HG03378 (cell line): ENCODE measurements around the gene EVX1.

Experiments used
- ATAC-seq: cut with Tn5 transposase; IDR thresholded peaks from one replicate; pipeline ENCODE4 v1.9.1; 2021; ENCODE audit warnings: mild to moderate bottlenecking, moderate library complexity; ENCODE audit not compliant: unreplicated experiment

EVX1 gene

DNA sequence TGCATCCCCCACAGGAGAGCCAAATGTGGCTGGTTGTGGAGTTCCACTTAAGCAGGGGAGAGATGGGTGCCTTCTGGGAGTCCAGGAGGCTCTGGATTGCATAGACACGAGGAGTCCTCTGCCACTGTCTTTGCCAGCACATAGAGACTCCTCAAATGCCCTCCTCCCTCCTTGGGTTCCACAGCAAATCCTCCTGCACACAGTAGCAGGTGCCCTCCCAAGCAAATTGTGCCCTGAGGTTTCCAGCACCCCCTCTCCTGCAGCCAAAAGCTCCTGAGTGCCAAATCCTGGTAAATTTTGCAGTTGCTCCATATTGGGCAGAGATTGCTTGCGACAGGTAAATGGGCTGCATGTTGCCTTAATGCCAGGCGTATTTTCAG is 5.8 kb downstream of the EVX1 start:
- no peak for ATAC-seq

DNA sequence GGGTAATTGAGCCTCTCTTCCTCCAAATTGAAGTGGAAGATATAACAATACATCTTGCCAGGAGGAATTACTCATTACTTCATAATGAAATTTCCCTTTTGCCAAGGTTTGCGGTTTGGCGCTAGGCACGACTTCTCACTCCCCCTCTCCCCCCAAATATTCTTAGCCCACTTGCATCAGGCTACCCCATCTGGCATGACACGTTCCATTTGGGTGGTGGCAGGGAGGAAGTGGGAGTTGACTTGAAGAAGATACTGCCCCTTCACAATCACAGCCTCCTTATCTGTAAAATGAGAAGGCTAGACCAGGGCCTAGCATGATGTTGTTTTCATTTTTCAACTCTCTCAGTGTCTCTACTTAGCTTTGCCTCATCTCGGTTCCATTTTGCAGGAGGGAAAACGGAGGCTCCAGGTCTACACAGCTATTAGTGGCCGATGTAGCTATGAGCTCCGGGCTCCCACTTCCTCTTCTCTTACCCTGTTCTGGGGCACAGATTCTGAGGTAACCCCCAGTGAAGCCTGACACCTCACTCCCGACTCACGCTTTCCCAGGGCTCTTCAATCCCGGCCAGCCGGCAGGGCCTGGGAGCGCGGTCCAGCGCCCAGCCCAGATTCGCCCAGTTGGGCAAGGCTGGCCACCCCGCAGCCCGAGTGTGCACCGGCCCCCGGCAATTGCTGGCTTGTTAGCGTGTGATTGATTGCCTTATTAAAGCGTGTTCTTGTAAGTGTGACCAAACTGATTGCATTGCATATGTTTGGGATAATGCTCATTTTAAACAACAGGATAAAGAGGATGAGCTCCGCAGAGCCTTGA is 6.5 kb downstream of the EVX1 start:
- no peak for ATAC-seq

DNA sequence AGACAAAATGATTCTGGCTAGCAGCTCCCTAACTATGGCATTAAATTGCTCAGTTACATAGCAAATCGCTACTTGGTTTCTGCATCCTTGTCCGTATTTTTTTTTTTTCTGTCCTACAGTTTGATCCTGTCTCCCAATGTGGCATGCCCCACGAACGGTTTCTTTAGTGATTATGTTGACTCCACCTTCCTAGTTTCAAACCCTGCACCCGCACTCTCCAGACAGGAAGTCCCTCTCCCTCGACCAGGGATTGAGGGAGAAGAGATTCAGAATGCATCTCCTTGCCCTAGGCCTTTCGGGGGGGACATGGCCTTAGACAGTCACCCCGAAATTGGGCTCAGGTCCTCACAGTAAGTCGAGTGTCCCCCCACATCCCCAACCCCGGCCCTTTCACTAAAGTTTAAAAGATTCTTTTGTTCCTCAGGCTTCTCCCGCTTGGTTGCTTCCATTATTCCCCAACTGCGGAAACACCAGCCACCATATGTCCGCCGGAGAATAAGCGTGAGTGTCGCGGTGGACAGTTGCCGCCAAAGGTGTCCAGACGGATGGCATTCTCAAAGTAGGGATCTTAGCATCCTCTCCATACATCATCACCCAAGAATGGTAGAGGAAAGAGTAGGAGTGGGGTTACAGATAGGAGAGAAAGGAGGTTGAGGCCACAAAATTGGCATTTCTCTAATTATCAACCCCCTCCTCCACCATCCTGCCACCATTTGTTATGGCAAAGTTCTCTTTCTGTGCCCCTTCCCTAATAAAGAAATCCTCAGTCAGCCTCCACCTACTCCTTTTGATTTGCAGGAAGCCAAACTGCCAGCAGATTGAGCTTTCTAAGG is 7.3 kb downstream of the EVX1 start:
- no peak for ATAC-seq

DNA sequence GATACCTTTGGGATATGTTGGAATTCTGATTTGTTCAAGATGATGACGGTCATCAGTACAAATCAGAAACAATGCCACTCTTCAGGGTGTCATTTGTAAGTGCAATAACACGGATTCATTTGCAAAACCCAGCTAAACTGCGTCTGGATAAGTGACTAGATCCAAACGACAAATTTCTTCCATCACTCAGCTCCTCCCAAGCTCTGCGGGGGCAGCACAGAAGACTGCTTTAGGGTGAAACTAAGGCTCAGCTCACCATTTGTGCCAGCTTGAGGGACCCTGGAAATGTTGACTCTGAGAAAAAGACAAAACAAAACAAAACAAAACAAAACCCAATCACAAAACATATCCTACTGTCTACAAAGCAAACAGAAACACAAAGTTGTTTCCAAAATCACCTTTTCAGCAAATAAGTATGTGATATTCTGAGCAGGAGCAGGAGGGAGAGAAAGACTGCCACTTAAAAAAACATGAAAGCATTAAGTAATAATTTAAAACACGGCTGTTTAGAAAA is 8.0 kb downstream of the EVX1 start:
- ATAC-seq = no peak

DNA sequence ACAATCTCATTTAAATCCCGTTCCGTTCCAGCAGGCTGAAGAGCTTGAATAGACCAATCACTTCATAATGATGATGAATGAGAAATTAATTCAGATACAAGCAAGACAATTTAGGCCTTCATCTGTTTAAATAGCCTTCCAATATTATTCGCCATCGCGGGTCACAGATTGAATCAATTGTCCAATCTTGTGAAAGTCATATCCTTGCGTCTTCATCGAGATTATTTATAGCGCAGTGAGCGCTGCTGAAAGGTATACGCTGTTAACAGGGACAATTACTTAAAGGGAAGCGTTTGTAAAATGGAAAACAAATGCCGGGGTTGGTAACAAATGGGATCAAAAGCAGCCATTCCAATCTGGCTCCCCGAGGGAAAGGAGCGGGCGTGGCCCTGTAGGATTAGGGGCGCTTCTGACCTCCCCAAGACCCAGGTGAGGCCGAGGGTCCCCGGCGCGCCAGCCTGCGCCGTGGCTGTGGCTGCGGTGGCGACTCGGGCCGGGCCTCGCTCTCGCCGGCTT is 8.6 kb downstream of the EVX1 start:
- ATAC-seq = no peak

DNA sequence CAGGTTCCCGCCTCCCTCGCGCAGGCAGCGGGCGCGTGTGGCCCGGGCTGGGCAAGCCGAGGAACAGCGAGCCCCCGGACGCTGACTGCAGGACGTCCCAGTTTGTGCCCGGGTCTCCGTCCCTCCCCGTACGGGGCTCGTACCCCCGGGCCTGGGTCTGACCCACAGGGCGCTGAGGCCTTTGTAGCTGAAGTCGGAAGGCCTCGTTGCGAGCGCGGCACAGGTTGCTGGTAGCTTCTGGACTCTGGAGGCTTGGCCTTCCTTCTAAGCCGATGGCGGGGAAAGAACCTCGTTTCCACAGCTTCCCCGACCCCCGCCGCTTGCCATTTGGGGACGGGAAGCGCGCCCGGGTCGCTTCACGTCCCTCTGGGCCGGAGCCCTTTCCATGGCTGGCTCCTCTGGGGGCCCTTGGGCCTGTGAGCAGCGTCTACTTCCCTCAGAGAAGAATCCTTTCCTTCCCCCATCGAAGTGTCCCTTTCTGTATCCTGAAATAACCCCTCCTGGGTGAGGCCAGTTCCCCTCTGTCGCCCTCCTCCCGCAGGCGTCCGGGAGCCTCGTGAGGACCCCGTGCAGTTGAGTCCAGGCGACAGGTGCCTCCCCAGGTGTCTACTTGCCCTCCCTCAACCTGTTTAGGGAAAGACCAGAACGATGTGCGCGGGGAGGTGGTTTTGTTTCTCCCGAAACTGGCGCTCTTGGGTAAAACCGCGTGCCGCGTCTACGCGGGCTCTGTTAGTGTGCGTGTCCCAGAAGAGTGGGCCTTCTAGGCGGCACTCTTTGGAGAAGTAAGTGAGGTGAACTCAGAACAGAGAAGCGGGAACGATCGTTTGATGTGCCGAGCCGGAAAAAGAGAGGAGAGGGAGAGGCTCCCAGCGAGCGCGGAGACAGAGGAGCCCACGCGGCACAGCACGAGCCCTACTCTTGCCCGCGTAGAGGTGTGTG is 9.3 kb downstream of the EVX1 start:
- no peak for ATAC-seq

DNA sequence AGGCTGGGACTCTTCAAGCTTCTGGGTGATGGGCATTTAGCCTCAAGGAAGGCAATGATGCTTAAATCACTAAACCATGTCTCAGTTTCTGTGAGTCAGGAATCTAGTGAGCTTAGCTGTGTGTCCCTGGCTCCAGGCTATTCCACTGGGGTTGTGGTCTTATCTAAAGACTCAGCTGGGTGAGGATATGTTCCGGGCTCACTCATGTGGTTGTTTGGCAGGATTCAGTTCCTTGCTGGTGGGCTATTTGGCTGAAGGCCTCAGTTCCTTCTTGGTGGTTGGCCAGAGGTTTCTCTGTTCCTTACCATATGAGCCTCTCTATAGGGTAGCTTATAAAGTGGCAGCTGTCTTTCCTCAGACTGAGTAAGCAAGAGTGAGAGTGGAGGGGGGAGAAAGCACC is 12.0 kb downstream of the EVX1 start:
- no peak for ATAC-seq

DNA sequence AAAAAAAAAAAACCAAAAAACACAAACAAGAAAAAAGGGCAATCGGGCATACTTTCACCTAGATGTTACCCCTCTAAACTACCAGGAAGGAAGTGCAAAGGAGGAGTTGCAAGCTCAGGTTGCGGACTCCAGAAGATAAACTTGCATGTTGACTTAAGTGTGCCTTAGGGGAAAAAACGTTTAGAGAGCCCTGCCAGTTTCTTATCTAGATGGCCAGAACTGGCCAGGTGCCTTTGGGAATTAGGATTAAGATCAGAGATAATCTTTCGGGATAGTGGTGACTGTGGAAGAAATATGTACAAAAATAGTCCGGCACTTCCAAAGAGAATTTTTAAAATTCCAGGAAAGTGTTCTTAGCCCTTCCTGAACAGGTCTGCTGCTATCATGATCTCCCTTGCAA is 17.6 kb downstream of the EVX1 start:
- ATAC-seq = no peak

DNA sequence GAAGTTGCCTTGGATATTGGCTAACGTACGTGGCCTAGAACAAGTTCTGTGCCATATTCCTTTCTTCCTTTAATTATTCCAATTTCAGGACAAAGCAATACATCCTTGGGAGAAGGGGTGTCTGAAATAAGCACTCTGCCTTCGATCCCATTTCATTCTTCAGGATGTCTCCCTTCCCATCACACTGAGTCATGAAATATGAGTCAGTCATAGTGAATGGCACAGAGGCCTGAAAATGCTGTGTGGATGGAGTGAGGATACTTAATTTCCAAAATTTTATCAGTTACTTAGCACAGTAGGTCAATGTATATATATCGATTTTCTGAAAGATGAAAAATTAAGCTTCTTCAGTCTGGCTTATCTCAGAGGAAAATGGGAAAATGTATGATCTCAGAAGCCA is 19.5 kb downstream of the EVX1 start:
- ATAC-seq = no peak

DNA sequence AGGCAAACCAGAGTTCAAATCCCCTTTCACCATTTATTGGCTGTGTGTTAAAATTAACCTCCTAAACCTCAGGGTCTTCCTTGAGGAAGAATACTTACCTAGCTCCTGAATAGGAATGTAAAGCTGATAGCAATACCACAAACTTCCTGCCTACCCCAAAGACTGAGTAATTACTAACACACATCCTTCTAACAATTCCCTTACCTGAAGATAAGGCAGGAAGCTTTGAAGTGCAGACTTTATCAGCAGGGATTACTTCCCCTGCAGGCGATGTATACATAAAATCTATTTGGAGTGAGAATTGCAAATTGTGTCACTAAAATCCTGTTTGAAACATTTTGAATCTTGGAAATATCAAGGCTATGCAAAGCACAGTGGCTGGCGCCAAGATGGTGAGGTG is 21.2 kb downstream of the EVX1 start:
- ATAC-seq = no peak

DNA sequence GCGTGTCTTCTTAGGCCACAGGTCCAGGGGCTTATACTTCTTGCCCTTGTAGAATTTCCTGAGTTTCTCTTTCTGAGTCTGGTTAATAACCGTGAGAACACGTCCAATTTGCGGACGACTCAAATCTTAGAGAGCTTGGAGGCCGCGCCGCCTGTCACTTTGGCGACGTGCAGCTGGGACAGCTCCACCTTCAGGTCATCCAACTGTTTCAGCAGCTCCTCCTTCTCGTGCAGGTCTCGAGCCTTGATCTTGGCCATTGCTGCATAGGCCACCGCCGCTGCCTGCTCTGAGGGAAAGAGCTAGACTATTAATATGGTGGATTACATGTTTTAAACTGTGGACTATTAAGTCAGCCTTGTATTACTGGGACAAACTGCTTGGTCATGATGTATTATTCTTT is 26.9 kb downstream of the EVX1 start:
- no peak for ATAC-seq

DNA sequence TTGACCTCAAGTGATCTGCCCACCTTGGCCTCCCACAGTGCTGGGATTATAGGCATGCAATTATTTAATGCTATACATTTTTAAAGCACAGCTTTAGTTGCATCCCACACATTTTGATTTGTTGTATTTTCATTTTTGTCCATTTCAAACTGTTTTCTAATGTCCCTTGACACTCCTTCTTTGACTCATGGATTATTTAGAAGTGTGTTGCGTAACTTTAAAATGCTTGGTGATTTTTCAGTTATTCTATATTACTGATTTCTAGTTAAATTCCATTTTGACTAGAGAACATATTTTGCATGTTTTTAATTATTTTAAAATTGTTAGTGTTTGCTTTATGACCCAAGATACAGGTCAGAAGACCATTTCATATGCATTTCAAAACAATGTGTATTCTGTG is 28.8 kb downstream of the EVX1 start:
- no peak for ATAC-seq

DNA sequence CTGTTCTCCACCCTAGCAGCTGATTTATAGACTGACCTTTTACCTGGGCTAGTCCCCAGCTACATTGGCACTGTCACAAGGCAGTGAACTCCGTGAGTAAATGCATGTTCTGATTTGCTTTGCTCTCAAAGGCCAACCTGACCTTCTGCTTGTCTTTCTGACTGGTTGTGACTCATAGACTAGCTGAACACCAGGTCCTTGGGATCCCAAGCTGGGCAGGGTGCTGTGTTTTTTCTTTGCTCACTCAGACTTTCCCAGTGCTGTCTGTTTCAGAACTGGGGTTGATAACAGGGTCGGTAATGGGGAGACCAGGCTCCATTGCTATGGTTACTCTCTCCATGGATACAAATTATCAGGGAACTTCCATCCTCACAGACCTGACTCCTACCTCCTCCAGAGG is 35.0 kb downstream of the EVX1 start:
- ATAC-seq = no peak

DNA sequence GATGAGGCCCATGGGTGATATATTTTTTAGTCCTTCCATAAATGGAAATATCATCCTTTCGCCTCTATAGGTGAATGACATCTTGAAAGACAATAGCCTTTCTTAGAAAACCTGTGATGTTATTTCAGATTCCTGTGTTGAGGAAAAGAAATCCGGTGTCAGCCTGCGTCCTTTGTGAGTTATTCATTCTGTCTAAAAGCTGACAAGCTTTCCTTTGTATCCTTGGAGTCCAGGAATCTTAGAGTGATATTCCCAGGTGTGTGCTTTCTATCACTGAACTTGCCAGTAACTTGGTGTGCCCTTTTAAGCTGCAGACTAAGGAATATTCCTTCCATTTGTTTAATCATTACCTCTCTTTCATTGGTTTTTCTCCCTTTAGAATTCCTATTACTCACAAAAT is 41.0 kb downstream of the EVX1 start:
- ATAC-seq = no peak

DNA sequence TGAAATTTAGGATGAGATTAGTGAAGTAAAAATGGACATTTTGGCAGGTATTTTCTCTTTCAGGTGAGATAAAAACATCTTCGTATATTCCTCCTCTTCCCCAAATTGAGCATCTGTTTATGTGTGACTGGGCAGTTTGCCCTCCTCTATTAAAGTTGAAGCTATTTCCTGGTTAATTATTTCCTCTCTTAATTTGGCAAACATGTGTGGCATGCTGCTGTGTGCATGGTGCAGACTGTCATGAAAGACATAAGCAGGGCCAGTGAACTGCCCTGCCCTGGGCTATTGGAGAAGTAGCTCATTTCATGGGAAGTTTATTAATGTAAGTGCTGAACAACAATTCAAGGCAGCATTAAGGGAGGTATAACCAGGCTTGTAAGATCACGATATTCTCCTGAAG is 52.6 kb downstream of the EVX1 start:
- ATAC-seq = no peak

DNA sequence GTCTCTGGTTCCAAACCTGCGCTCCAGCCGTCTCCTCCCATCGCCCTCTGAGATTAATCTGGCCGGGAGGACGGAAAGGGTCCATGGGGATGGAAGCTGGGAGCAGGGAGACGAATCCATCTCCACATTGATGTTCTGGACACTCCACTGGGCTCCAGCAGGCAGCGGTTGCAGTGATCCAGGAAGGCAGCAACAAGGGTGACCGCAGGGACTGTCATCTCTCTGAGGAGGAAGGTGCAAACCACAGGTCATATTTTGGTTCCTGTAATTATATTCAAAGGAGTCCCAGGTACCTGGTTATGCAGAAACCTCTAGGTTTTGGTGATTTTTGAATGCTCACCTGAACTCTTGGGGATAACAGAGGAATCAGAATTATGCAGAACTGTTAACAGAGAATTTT is 54.8 kb downstream of the EVX1 start:
- ATAC-seq = no peak
